Loucy (cell line): ENCODE measurements around the gene SH2D5.

Experiments used
- EZH2phosphoT487 ChIP-seq: fragments of 200-600 bp; IDR thresholded peaks from 2 replicates; pipeline ENCODE4 v1.6.1; 2018; ENCODE audit warnings: antibody characterized with exemption, mild to moderate bottlenecking, moderate library complexity, borderline replicate concordance
- TF ChIP-seq, protein P1 (sequence below): fragments of 200-600 bp; sonication (generic); conservative IDR thresholded peaks from 2 replicates; pipeline ENCODE4 v1.5.1; 2014; ENCODE audit warnings: mild to moderate bottlenecking, antibody characterized with exemption, low read length

DNA sequence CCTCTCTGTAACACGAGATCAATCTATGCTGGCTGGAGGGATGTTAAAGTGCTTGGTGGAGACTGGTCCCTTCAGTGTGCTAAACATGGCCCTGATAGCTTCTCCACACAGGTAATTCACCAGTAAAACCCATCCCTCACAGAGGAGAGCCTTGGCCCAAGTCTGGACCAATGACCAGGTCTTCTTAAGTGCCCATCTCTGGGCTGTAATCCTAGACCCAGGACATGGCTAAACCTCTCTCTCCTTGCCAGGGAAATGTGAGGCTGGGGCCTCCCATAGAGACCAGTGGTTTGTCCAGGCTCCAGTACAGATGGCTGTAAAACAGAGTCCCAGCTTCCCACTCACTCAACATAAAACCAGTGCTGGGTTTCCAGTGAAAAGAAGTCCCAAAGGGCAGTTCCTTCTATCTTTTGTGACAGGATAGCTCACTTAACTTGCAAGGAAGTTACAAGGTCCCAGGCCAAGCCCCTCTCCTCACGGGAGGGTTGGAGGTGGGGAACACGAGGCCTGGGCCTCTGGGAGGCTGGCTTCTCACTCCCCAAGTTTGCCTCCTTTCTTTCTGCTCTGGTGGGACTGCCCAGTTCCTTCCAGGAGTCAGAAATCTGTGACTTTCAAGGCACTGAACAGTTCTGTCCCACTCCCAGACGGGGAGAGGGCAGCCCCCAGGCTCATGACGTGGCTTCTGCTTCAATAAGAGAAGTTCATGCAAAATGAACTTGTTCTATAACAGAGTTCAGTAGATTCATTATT, 12.5 kb downstream of the SH2D5 start:
- TF ChIP-seq, protein P1, sequence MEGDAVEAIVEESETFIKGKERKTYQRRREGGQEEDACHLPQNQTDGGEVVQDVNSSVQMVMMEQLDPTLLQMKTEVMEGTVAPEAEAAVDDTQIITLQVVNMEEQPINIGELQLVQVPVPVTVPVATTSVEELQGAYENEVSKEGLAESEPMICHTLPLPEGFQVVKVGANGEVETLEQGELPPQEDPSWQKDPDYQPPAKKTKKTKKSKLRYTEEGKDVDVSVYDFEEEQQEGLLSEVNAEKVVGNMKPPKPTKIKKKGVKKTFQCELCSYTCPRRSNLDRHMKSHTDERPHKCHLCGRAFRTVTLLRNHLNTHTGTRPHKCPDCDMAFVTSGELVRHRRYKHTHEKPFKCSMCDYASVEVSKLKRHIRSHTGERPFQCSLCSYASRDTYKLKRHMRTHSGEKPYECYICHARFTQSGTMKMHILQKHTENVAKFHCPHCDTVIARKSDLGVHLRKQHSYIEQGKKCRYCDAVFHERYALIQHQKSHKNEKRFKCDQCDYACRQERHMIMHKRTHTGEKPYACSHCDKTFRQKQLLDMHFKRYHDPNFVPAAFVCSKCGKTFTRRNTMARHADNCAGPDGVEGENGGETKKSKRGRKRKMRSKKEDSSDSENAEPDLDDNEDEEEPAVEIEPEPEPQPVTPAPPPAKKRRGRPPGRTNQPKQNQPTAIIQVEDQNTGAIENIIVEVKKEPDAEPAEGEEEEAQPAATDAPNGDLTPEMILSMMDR = no peak
- TF ChIP-seq EZH2phosphoT487 = no peak
